IMR-90 (cell line): ENCODE data around the gene UBE2V1. TPM values are rescaled to one million over a fixed set of nuclear protein-coding genes. Genes with fewer than 3 reads are reported as not detected.

Experiments
- ATAC-seq: fragments of 200-7000 bp; cut with Tn5 transposase; 2 replicates; pipeline ENCODE4 v1.9.1; 2020; ENCODE audit warnings: low read depth, mild to moderate bottlenecking, moderate library complexity
- BruUV-seq: library from RNA; stranded (reverse); fragments of 400-500 nt; replicated peaks from 2 replicates; lab custom pipeline; 2021; lab: Mats Ljungman, UMichigan
- CTCF ChIA-PET: fragments of 300-600 bp; formaldehyde crosslinking; extraction: SDS; loops from one replicate; lab custom pipeline; 2021; ENCODE audit warnings: antibody characterized with exemption; lab: Yijun Ruan, JAX
- POLR2A ChIA-PET: fragments of 300-600 bp; sonication (Branson Sonifier 250); formaldehyde crosslinking; loops from one replicate; lab custom pipeline; 2022; ENCODE audit warnings: antibody characterized with exemption; ENCODE audit not compliant: unreplicated experiment; lab: Charles Lee
- DNase-seq: peaks from one replicate; pipeline ENCODE4 v3.0.0; 2013
- H2AFZ ChIP-seq: replicated peaks from 2 replicates; pipeline ENCODE3; 2013; ENCODE audit warnings: low read length, mild to moderate bottlenecking; ENCODE audit not compliant: poor library complexity
- H2AK5ac ChIP-seq: 2 replicates; pipeline ENCODE4 v1.6.1; 2013; ENCODE audit warnings: low read depth, low read length, inconsistent platforms
- H2AK9ac ChIP-seq: replicated peaks from 2 replicates; pipeline ENCODE3; 2013; ENCODE audit warnings: mild to moderate bottlenecking, low read depth, low read length, moderate library complexity; ENCODE audit not compliant: poor library complexity
- H2BK120ac ChIP-seq: 2 replicates; pipeline ENCODE4 v1.6.1; 2013; ENCODE audit warnings: low read depth, low read length, inconsistent platforms
- H2BK15ac ChIP-seq: 3 replicates; pipeline ENCODE4 v1.6.1; 2013; ENCODE audit warnings: low read depth, low read length, inconsistent platforms
- H2BK20ac ChIP-seq: 2 replicates; pipeline ENCODE4 v1.6.1; 2013; ENCODE audit warnings: low read depth, mild to moderate bottlenecking, inconsistent platforms, low read length, moderate library complexity
- H2BK5ac ChIP-seq: 2 replicates; pipeline ENCODE4 v1.6.1; 2013; ENCODE audit warnings: mild to moderate bottlenecking, low read depth, low read length, inconsistent platforms; ENCODE audit not compliant: poor library complexity, severe bottlenecking
- H3K14ac ChIP-seq: replicated peaks from 2 replicates; pipeline ENCODE4 v1.6.1; 2013; ENCODE audit warnings: low read depth, low read length, inconsistent platforms
- H3K18ac ChIP-seq: 2 replicates; pipeline ENCODE4 v1.6.1; 2013; ENCODE audit warnings: low read depth, low read length, control low read depth
- H3K23ac ChIP-seq: 2 replicates; pipeline ENCODE4 v1.6.1; 2013; ENCODE audit warnings: low read depth, low read length, inconsistent platforms
- H3K27ac ChIP-seq: 2 replicates; pipeline ENCODE4 v1.5.1; 2013; ENCODE audit warnings: mild to moderate bottlenecking, control low read depth, low read length; ENCODE audit not compliant: insufficient read depth
- H3K27me3 ChIP-seq: 2 replicates; pipeline ENCODE4 v1.6.1; 2013; ENCODE audit warnings: low read length; ENCODE audit not compliant: control insufficient read depth, insufficient read depth
- H3K36me3 ChIP-seq: 2 replicates; pipeline ENCODE4 v1.6.1; 2013; ENCODE audit warnings: low read length, mixed read lengths; ENCODE audit not compliant: control insufficient read depth, insufficient read depth
- H3K4ac ChIP-seq: 2 replicates; pipeline ENCODE4 v1.6.1; 2013; ENCODE audit warnings: low read depth, low read length, inconsistent platforms
- H3K4me1 ChIP-seq: 2 replicates; pipeline ENCODE4 v1.6.1; 2013; ENCODE audit warnings: low read length, mixed read lengths; ENCODE audit not compliant: control insufficient read depth, insufficient read depth
- H3K4me2 ChIP-seq: 2 replicates; pipeline ENCODE4 v1.6.1; 2013; ENCODE audit warnings: low read depth, mild to moderate bottlenecking, control low read depth, low read length, moderate library complexity
- H3K4me3 ChIP-seq: 2 replicates; pipeline ENCODE4 v1.5.1; 2013; ENCODE audit warnings: low read depth, mild to moderate bottlenecking, control low read depth, low read length, moderate library complexity; ENCODE audit not compliant: insufficient read depth
- H3K56ac ChIP-seq: 2 replicates; pipeline ENCODE4 v1.6.1; 2013; ENCODE audit warnings: low read length, inconsistent platforms; ENCODE audit not compliant: insufficient read depth; ENCODE audit errors: extremely low read depth
- H3K79me1 ChIP-seq, 2 experiments: 2 replicates each; pipeline ENCODE4 v1.6.1; 2013; ENCODE audit warnings: low read length in 2 of 2, inconsistent platforms in 1 of 2, low read depth in 1 of 2
- H3K9ac ChIP-seq: 2 replicates; pipeline ENCODE4 v1.6.1; 2013; ENCODE audit warnings: low read depth, low read length, control low read depth
- H3K9me1 ChIP-seq: 2 replicates; pipeline ENCODE4 v1.6.1; 2013; ENCODE audit warnings: low read length, inconsistent platforms; ENCODE audit not compliant: insufficient read depth
- H3K9me3 ChIP-seq: 2 replicates; pipeline ENCODE4 v1.6.1; 2013; ENCODE audit warnings: low read length; ENCODE audit not compliant: control insufficient read depth, insufficient read depth
- H4K20me1 ChIP-seq: 2 replicates; pipeline ENCODE4 v1.6.1; 2013; ENCODE audit warnings: low read length, inconsistent platforms; ENCODE audit not compliant: insufficient read depth
- H4K5ac ChIP-seq: 2 replicates; pipeline ENCODE4 v1.6.1; 2013; ENCODE audit warnings: mild to moderate bottlenecking, low read depth, low read length, control low read depth
- H4K8ac ChIP-seq, 2 experiments: 2 replicates each; pipeline ENCODE4 v1.6.1; 2013; ENCODE audit warnings: low read depth in 2 of 2, low read length in 2 of 2, control low read depth in 1 of 2, inconsistent platforms in 1 of 2
- H4K91ac ChIP-seq: 2 replicates; pipeline ENCODE4 v1.6.1; 2013; ENCODE audit warnings: low read depth, low read length, inconsistent platforms; ENCODE audit not compliant: insufficient read depth
- FOS ChIP-seq: fragments of 150-350 bp; IDR thresholded peaks from 2 replicates; pipeline ENCODE4 v1.6.1; 2016; ENCODE audit warnings: low read depth, low read length
- MAFK ChIP-seq: IDR thresholded peaks from 2 replicates; pipeline ENCODE4 v1.6.1; 2012; ENCODE audit warnings: low read depth, low read length, improper control_type of control experiment
- USF2 ChIP-seq: fragments of 150-350 bp; IDR thresholded peaks from 2 replicates; pipeline ENCODE4 v1.6.1; 2017; ENCODE audit warnings: mild to moderate bottlenecking, antibody characterized with exemption, low read length, low read depth
- WGBS, 2 experiments: methylation state at CpG; one replicate each; pipeline versions ENCODE4 v1.1.5 to v1.1.7; 2013; ENCODE audit warnings: missing lambda C conversion rate in 2 of 2; ENCODE audit not compliant: insufficient read length in 1 of 2; ENCODE audit errors: extremely low coverage in 2 of 2; 5-methylcytosine and 5-hydroxymethylcytosine counted together
- dilution Hi-C: fragments of 300-500 bp; cut with HindIII; formaldehyde crosslinking; loops from one replicate; pipeline ENCODE4 v1.14.3; 2018; ENCODE audit warnings: low sequenced_read_pairs; ENCODE audit not compliant: unreplicated experiment
- in situ Hi-C: fragments of 300-500 bp; cut with MboI; formaldehyde crosslinking; loops from 3 replicates; pipeline ENCODE4 v1.14.3; 2019; ENCODE audit warnings: low sequenced_read_pairs, inconsistent platforms, mixed read lengths
- intact Hi-C: fragments of 100-400 bp; cut with micrococcal nuclease; formaldehyde crosslinking; loops from 2 replicates; pipeline ENCODE4 v1.10.0; 2022
- polyA plus RNA-seq, 3 experiments: library from polyadenylated mRNA; depleted of rRNA; stranded (reverse); fragments of >200 nt; gene quantifications; 2 replicates each; pipeline ENCODE4 v1.2.3, GENCODE V29; 2012; ENCODE audit warnings: low replicate concordance in 1 of 3
- total RNA-seq: library from RNA; depleted of rRNA; stranded (reverse); fragments of >200 nt; gene quantifications from 2 replicates; pipeline ENCODE4 v1.2.3, GENCODE V29; 2012
- TF ChIP-seq, protein P1 (sequence below): conservative IDR thresholded peaks from 2 replicates; pipeline ENCODE4 v1.5.1; 2012; ENCODE audit warnings: mild to moderate bottlenecking, low read depth, low read length, improper control_type of control experiment

UBE2V1 gene
- total and polyA plus RNA-seq, 2 of the 4 experiments (the other 2 are of a cell fraction): 20.1 to 138 TPM

GRCh38 chr20:50054231-50054547 lies 58.8 kb downstream of the UBE2V1 start:
- Histone ChIP-seq H3K27ac (no peak overlapping the region), H3K9ac (no peak overlapping the region), H2AFZ (no peak overlapping the region), H3K23ac (no peak overlapping the region), H3K4ac (peak overlapping the region; percentile 48; the same call in 1 of the 2 replicates), H3K4me2 (no peak overlapping the region), H3K79me1 (no peaks in the 10 kb centered on the region), H3K27me3 (no peaks in the 10 kb centered on the region), H4K20me1 (no peaks in the 10 kb centered on the region), H3K14ac (no peak overlapping the region), H2BK5ac (no peak overlapping the region), H2BK120ac (no peak overlapping the region; the same call in 1 of the 2 replicates), H3K36me3 (no peaks in the 10 kb centered on the region), H3K9me1 (no peaks in the 10 kb centered on the region; the same call in 1 of the 2 replicates), H2AK9ac (peak overlapping the region; percentile 24), H3K4me3 (no peak overlapping the region), H2AK5ac (peak overlapping the region; percentile 65), H4K8ac (no peak overlapping the region; a peak in 1 of 4 replicates), H3K56ac (no peak overlapping the region), H2BK20ac (peak overlapping the region; percentile 31; the same call in 1 of the 2 replicates), H4K5ac (no peak overlapping the region), H3K18ac (no peak overlapping the region), H2BK15ac (no peak overlapping the region), H3K9me3 (no peaks in the 10 kb centered on the region), H3K4me1 (peaks cover 8% of the 10 kb centered on the region), H4K91ac (0 out of 2 replicates have a peak overlapping the region, but pooled peaks have one; percentile 2)
- in situ Hi-C loops: no loop called here
- POLR2A ChIA-PET: no interaction called here
- no peak for ATAC-seq
- CTCF ChIA-PET: interaction anchor here (1.0 kb wide), 1 partner anchor 17 kb away, joined by 3 read pairs; no protein-coding TSS in a partner anchor
- DNase-seq: no peak
- TF ChIP-seq, protein P1, sequence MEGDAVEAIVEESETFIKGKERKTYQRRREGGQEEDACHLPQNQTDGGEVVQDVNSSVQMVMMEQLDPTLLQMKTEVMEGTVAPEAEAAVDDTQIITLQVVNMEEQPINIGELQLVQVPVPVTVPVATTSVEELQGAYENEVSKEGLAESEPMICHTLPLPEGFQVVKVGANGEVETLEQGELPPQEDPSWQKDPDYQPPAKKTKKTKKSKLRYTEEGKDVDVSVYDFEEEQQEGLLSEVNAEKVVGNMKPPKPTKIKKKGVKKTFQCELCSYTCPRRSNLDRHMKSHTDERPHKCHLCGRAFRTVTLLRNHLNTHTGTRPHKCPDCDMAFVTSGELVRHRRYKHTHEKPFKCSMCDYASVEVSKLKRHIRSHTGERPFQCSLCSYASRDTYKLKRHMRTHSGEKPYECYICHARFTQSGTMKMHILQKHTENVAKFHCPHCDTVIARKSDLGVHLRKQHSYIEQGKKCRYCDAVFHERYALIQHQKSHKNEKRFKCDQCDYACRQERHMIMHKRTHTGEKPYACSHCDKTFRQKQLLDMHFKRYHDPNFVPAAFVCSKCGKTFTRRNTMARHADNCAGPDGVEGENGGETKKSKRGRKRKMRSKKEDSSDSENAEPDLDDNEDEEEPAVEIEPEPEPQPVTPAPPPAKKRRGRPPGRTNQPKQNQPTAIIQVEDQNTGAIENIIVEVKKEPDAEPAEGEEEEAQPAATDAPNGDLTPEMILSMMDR: no peak
- TF ChIP-seq FOS (no peak), MAFK (no peak), USF2 (no peak)
- WGBS, 2 experiments: 49% methylated on average over 2 of the region's 5 CpGs; no CpG with 5 or more reads in 1 of the 2 experiments
- BruUV-seq: no TSS peak
- intact Hi-C loops: no loop called here
- dilution Hi-C loops: no loop called here
